Neural progenitor cell (in vitro differentiated cells): ENCODE measurements around the gene ATF7IP2. TPM values are rescaled to one million over a fixed set of nuclear protein-coding genes. Genes with fewer than 3 reads are reported as not detected.

Experiments used
- DNase-seq: peaks from one replicate; pipeline ENCODE4 v3.0.0-alpha.2; 2016; ENCODE audit warnings: low spot score
- H2AFZ ChIP-seq: fragments of 200-600 bp; sonication (generic); replicated peaks from 2 replicates; pipeline ENCODE4 v1.6.1; 2016; ENCODE audit warnings: antibody characterized with exemption
- H3F3A ChIP-seq: fragments of 200-600 bp; sonication (generic); 2 replicates; pipeline ENCODE4 v1.6.1; 2016; ENCODE audit warnings: antibody characterized with exemption, low read depth
- H3K27ac ChIP-seq: fragments of 200-600 bp; sonication (generic); 2 replicates; pipeline ENCODE4 v1.5.1; 2016; ENCODE audit warnings: mild to moderate bottlenecking
- H3K27me3 ChIP-seq: fragments of 200-600 bp; sonication (generic); 2 replicates; pipeline ENCODE4 v1.6.1; 2016; ENCODE audit warnings: mild to moderate bottlenecking, moderate library complexity
- H3K36me3 ChIP-seq: fragments of 200-600 bp; sonication (generic); 2 replicates; pipeline ENCODE4 v1.5.1; 2016
- H3K4me1 ChIP-seq: fragments of 200-600 bp; sonication (generic); 2 replicates; pipeline ENCODE4 v1.6.1; 2016; ENCODE audit warnings: mixed run types
- H3K4me2 ChIP-seq: fragments of 200-600 bp; sonication (generic); 2 replicates; pipeline ENCODE4 v1.6.1; 2016
- H3K4me3 ChIP-seq: fragments of 200-600 bp; sonication (generic); 2 replicates; pipeline ENCODE4 v1.5.1; 2016
- H3K79me2 ChIP-seq: fragments of 200-600 bp; sonication (generic); 2 replicates; pipeline ENCODE4 v1.6.1; 2016; ENCODE audit warnings: low read depth
- H3K9ac ChIP-seq: fragments of 200-600 bp; sonication (generic); 2 replicates; pipeline ENCODE4 v1.6.1; 2016
- H3K9me3 ChIP-seq: fragments of 200-600 bp; sonication (generic); 2 replicates; pipeline ENCODE4 v1.5.1; 2016; ENCODE audit warnings: low read depth
- H4K20me1 ChIP-seq: fragments of 200-600 bp; sonication (generic); 2 replicates; pipeline ENCODE4 v1.6.1; 2016; ENCODE audit warnings: low read depth
- H3K27ac Mint-ChIP-seq: 3 replicates; pipeline ENCODE4 v1.8.0; 2021; ENCODE audit warnings: mixed read lengths
- H3K27me3 Mint-ChIP-seq: 2 replicates; pipeline ENCODE4 v1.8.0; 2022; ENCODE audit warnings: low read depth, mild to moderate bottlenecking, inconsistent platforms, moderate library complexity, mixed read lengths; ENCODE audit not compliant: insufficient read depth
- H3K36me3 Mint-ChIP-seq: 3 replicates; pipeline ENCODE4 v1.8.0; 2021; ENCODE audit warnings: mixed read lengths
- H3K4me1 Mint-ChIP-seq: 3 replicates; pipeline ENCODE4 v1.8.0; 2021; ENCODE audit warnings: mixed read lengths
- H3K4me3 Mint-ChIP-seq: 3 replicates; pipeline ENCODE4 v1.8.0; 2021; ENCODE audit warnings: mild to moderate bottlenecking, moderate library complexity, mixed read lengths
- H3K9me3 Mint-ChIP-seq: 3 replicates; pipeline ENCODE4 v1.8.0; 2020; ENCODE audit warnings: mixed read lengths
- CTCF ChIP-seq: fragments of 200-600 bp; sonication (generic); IDR thresholded peaks from 2 replicates; pipeline ENCODE4 v1.5.1; 2017; ENCODE audit warnings: antibody characterized with exemption, mild to moderate bottlenecking
- EZH2 ChIP-seq: fragments of 200-600 bp; sonication (generic); IDR thresholded peaks from 2 replicates; pipeline ENCODE4 v1.6.1; 2017; ENCODE audit warnings: antibody characterized with exemption, mild to moderate bottlenecking, moderate library complexity
- EZH2phosphoT487 ChIP-seq: fragments of 200-600 bp; sonication (generic); IDR thresholded peaks from 2 replicates; pipeline ENCODE4 v1.6.1; 2017; ENCODE audit warnings: antibody characterized with exemption
- small RNA-seq: library from RNA; depleted of rRNA; stranded (forward); fragments of <200 nt; gene quantifications from one replicate; pipeline ENCODE3, GENCODE V24; 2015
- total RNA-seq: library from RNA; depleted of rRNA; stranded (reverse); fragments of >200 nt; gene quantifications from 2 replicates; pipeline ENCODE4 v1.2.3, GENCODE V29; 2015; ENCODE audit warnings: low replicate concordance

ATF7IP2 gene
- total RNA-seq, 1 donor from 2014 or later, result 31.0 TPM

GRCh38 chr16:10530685-10531084 is 144.8 kb downstream of the ATF7IP2 start:
- Mint-ChIP-seq H3K9me3 (no peaks in the 10 kb centered on the region), H3K4me3 (no peak overlapping the region), H3K36me3 (peaks cover 7% of the 10 kb centered on the region), H3K27ac (no peak overlapping the region), H3K4me1 (no peaks in the 10 kb centered on the region), H3K27me3 (no peaks in the 10 kb centered on the region)
- TF ChIP-seq CTCF (no peak), EZH2 (no peak), EZH2phosphoT487 (no peak)
- Histone ChIP-seq H3K36me3 (no peaks in the 10 kb centered on the region), H3K79me2 (no peaks in the 10 kb centered on the region), H3K27ac (no peak overlapping the region), H3K4me3 (no peak overlapping the region), H3F3A (no peaks in the 10 kb centered on the region), H3K4me2 (no peak overlapping the region), H3K9ac (no peak overlapping the region), H3K4me1 (no peaks in the 10 kb centered on the region), H3K27me3 (no peaks in the 10 kb centered on the region), H2AFZ (no peak overlapping the region), H4K20me1 (no peaks in the 10 kb centered on the region), H3K9me3 (no peaks in the 10 kb centered on the region)
- DNase-seq, result no peak

DNA sequence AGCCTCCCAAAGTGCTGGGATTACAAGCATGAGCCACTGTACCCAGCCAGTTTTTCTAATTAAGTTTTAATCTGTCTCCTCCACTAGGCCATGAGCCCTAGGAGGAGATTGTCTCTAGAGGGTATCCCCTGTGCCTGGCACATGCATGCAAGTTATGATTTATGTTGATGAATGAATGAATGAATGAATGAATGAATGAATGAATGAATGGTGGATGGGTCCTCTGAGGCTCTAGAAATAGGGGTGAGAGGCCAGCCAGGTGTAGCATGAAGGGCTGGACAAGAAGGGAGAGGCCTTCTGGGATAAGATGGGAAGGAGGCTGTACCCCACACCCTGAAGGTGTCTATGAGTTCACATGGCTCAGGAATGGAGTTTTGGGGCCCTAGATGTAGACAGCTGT is 145.7 kb downstream of the ATF7IP2 start:
- no peak overlapping the region for H3K27ac Mint-ChIP-seq
- H3K36me3 Mint-ChIP-seq, result peaks cover 7% of the 10 kb centered on the region
- Histone ChIP-seq H3K4me1 (no peaks in the 10 kb centered on the region), H3K4me2 (no peak overlapping the region), H3F3A (no peaks in the 10 kb centered on the region), H3K9me3 (no peaks in the 10 kb centered on the region), H3K4me3 (no peak overlapping the region), H2AFZ (no peak overlapping the region), H3K27ac (no peak overlapping the region), H3K36me3 (no peaks in the 10 kb centered on the region), H3K27me3 (no peaks in the 10 kb centered on the region), H4K20me1 (no peaks in the 10 kb centered on the region), H3K9ac (no peak overlapping the region), H3K79me2 (no peaks in the 10 kb centered on the region)
- H3K4me1 Mint-ChIP-seq, result no peaks in the 10 kb centered on the region
- no peak overlapping the region for H3K4me3 Mint-ChIP-seq
- TF ChIP-seq EZH2, result no peak
- TF ChIP-seq EZH2phosphoT487, result no peak
- TF ChIP-seq CTCF, result no peak
- peaks cover under 1% of the 10 kb centered on the region for H3K27me3 Mint-ChIP-seq
- no peaks in the 10 kb centered on the region for H3K9me3 Mint-ChIP-seq
- no peak for DNase-seq

Small RNA genes lying within 50 kb of the gene (small RNA-seq; reads per million reads assigned to genes)
- not detected for gene RNU6-633P

Other genes starting within 250 kb of the ATF7IP2 start
- gene GRIN2A, start 203.6 kb upstream of the ATF7IP2 start, total RNA-seq, result 1.6 and 1.8 TPM in 2 replicates
- 15.8 and 16.4 TPM in 2 replicates for gene EMP2, start 194.5 kb downstream of the ATF7IP2 start, total RNA-seq